K562 (cell line): ENCODE results near the gene OCA2. TPM values are rescaled to one million over a fixed set of nuclear protein-coding genes. Genes with fewer than 3 reads are reported as not detected.

Experiments used
- COPS2 ChIP-seq: fragments of 450-650 bp; conservative IDR thresholded peaks from 2 replicates; pipeline ENCODE4 v1.6.1; 2016; ENCODE audit warnings: mild to moderate bottlenecking, moderate library complexity
- CUX1 ChIP-seq: fragments of 200-800 bp; sonication (Bioruptor generic); IDR thresholded peaks from 2 replicates; pipeline ENCODE4 v1.6.1; 2016; ENCODE audit warnings: missing genetic modification characterization, missing compliant biosample characterization
- GABPB2 ChIP-seq: fragments of 250-450 bp; sonication (Bioruptor Pico); conservative IDR thresholded peaks from 2 replicates; pipeline ENCODE4 v1.5.1; 2021; ENCODE audit warnings: mild to moderate bottlenecking
- HDAC1 ChIP-seq, 2 experiments: fragments of 450-650 bp; IDR thresholded peaks; 2 replicates each; pipeline ENCODE4 v1.6.1; 2016 to 2017; ENCODE audit warnings: inconsistent platforms in 1 of 2, mild to moderate bottlenecking in 1 of 2, moderate library complexity in 1 of 2
- NCOA4 ChIP-seq: fragments of 450-650 bp; IDR thresholded peaks from 2 replicates; pipeline ENCODE4 v1.6.1; 2018; ENCODE audit warnings: mild to moderate bottlenecking; ENCODE audit not compliant: partially characterized antibody
- SMAD4 ChIP-seq: fragments of 250-450 bp; sonication (Bioruptor Pico); conservative IDR thresholded peaks from 2 replicates; pipeline ENCODE4 v1.8.0; 2021; ENCODE audit warnings: inconsistent platforms, mild to moderate bottlenecking, moderate library complexity
- ZFX ChIP-seq: sonication (generic); formaldehyde crosslinking; IDR thresholded peaks from 2 replicates; pipeline ENCODE4 v1.8.0; 2022; ENCODE audit warnings: mild to moderate bottlenecking, missing genetic modification reagents, moderate library complexity
- ZMIZ1 ChIP-seq, 2 experiments: fragments of 150-350 bp in 1 of 2; IDR thresholded peaks; 2 replicates each; pipeline ENCODE4 v1.6.1; 2012 to 2016; ENCODE audit warnings: low read depth in 2 of 2, low read length in 2 of 2, mild to moderate bottlenecking in 1 of 2, moderate library complexity in 1 of 2
- ZNF518B ChIP-seq: fragments of 250-450 bp; sonication (Bioruptor Pico); IDR thresholded peaks from 2 replicates; pipeline ENCODE4 v1.5.0; 2021; ENCODE audit warnings: mild to moderate bottlenecking, moderate library complexity
- ZNF561 ChIP-seq: fragments of 450-650 bp; formaldehyde crosslinking; conservative IDR thresholded peaks from 2 replicates; pipeline ENCODE4 v1.4.0; 2020; ENCODE audit warnings: mild to moderate bottlenecking, moderate library complexity
- polyA plus RNA-seq, 8 experiments: library from polyadenylated mRNA; depleted of rRNA in 4 of 8; stranded (reverse) in 5 of 8; unstranded in 3 of 8; fragments of >200 nt; fragmentation: Nextera tagmentation in 2 of 8; fragmentation: Illumina TruSeq in 1 of 8; extraction: Ambion mirVana in 2 of 8; extraction: Trizol in 1 of 8; gene quantifications; 2 replicates each; pipeline versions ENCODE4 v1.2.1 to v1.2.3, GENCODE V29; 2011 to 2014; ENCODE audit warnings: inconsistent platforms in 1 of 8, missing spikeins in 1 of 8
- total RNA-seq, 7 experiments: library from RNA; depleted of rRNA in 6 of 7; stranded (reverse); fragments of >200 nt in 6 of 7; fragmentation: Illumina TruSeq in 2 of 7; extraction: Trizol in 2 of 7; gene quantifications; 2 replicates each; pipeline versions ENCODE4 v1.2.1 to v1.2.3, GENCODE V29; 2011 to 2021; ENCODE audit warnings: low replicate concordance in 1 of 7
- TF ChIP-seq, protein P1 (sequence below): sonication (generic); formaldehyde crosslinking; IDR thresholded peaks from 2 replicates; pipeline ENCODE4 v1.8.0; 2022; ENCODE audit warnings: mild to moderate bottlenecking, missing genetic modification reagents, borderline replicate concordance

The OCA2 gene
- total and polyA plus RNA-seq, 9 of the 15 experiments (the other 6 are each of a cell fraction or from before 2014, with no cell fraction given), result 0.07 to 0.59 (median 0.17) TPM; not detected in 1

- TF ChIP-seq CUX1 (CRISPR knock-in tag) (no peak), NCOA4 (no peak), ZNF561 (CRISPR knock-in tag) (no peak), SMAD4 (no peak), GABPB2 (CRISPR knock-in tag) (no peak), ZMIZ1 (IDR thresholded peaks at IDR 0.05; ENCODE audit: low read depth in 2 of 2, low read length in 2 of 2) (no peak), COPS2 (no peak), ZNF518B (CRISPR knock-in tag) (no peak), ZFX (CRISPR knock-in tag) (no peak), HDAC1 (IDR thresholded peaks at IDR 0.05) (no peak)
- TF ChIP-seq, protein P1, sequence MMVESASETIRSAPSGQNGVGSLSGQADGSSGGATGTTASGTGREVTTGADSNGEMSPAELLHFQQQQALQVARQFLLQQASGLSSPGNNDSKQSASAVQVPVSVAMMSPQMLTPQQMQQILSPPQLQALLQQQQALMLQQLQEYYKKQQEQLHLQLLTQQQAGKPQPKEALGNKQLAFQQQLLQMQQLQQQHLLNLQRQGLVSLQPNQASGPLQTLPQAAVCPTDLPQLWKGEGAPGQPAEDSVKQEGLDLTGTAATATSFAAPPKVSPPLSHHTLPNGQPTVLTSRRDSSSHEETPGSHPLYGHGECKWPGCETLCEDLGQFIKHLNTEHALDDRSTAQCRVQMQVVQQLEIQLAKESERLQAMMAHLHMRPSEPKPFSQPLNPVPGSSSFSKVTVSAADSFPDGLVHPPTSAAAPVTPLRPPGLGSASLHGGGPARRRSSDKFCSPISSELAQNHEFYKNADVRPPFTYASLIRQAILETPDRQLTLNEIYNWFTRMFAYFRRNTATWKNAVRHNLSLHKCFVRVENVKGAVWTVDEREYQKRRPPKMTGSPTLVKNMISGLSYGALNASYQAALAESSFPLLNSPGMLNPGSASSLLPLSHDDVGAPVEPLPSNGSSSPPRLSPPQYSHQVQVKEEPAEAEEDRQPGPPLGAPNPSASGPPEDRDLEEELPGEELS (CRISPR knock-in tag), result no peak
Measured at GRCh38 chr15:27854601-27855000, 244.5 kb downstream of the OCA2 start (continued).
